H1 (cell line): ENCODE data around the gene GNG14. TPM values are rescaled to one million over a fixed set of nuclear protein-coding genes. Genes with fewer than 3 reads are reported as not detected.

Source experiments
- BCL11A ChIP-seq, 2 experiments: IDR thresholded peaks; one replicate each; pipeline ENCODE4 v1.6.1; 2011; ENCODE audit warnings: low read depth in 2 of 2, low read length in 2 of 2, mild to moderate bottlenecking in 2 of 2
- EGR1 ChIP-seq: IDR thresholded peaks from 2 replicates; pipeline ENCODE4 v1.6.1; 2011; ENCODE audit warnings: low read depth, low read length, borderline replicate concordance
- EP300 ChIP-seq, 2 experiments: IDR thresholded peaks; 1 replicate in 1 of 2; 2 replicates in 1 of 2; pipeline ENCODE4 v1.6.1; 2011 to 2012; ENCODE audit warnings: low read depth in 2 of 2, low read length in 2 of 2, mild to moderate bottlenecking in 2 of 2, borderline replicate concordance in 1 of 2, inconsistent platforms in 1 of 2, moderate library complexity in 1 of 2
- HDAC2 ChIP-seq, 2 experiments: fragments of 300-600 bp in 1 of 2; sonication (generic) in 1 of 2; IDR thresholded peaks; 2 replicates each; pipeline ENCODE4 v1.6.1; 2011 to 2012; ENCODE audit warnings: low read depth in 2 of 2, low read length in 2 of 2, mild to moderate bottlenecking in 2 of 2, moderate library complexity in 2 of 2, borderline replicate concordance in 1 of 2, inconsistent platforms in 1 of 2
- JUND ChIP-seq: IDR thresholded peaks from 2 replicates; pipeline ENCODE4 v1.6.1; 2011; ENCODE audit warnings: mild to moderate bottlenecking, improper control_type of control experiment, low read length
- KDM4A ChIP-seq: IDR thresholded peaks from one replicate; pipeline ENCODE4 v1.7.1; 2012; ENCODE audit warnings: low read depth, mild to moderate bottlenecking, moderate library complexity, low read length, inconsistent platforms; ENCODE audit not compliant: severe bottlenecking
- ZNF274 ChIP-seq: IDR thresholded peaks from 2 replicates; pipeline ENCODE4 v1.7.0; 2012; ENCODE audit warnings: low read length, borderline replicate concordance; ENCODE audit errors: extremely low read depth
- polyA plus RNA-seq, 7 experiments: library from polyadenylated mRNA; depleted of rRNA in 3 of 7; stranded (reverse) in 5 of 7; unstranded in 2 of 7; fragments of >200 nt in 5 of 7; fragments of 200-250 nt in 2 of 7; gene quantifications; 1 replicate in 5 of 7; 2 replicates in 1 of 7; 4 replicates in 1 of 7; pipeline versions ENCODE4 v1.2.1 to v1.2.3, GENCODE V29; 2011 to 2013; ENCODE audit warnings: missing spikeins in 2 of 7, mixed read lengths in 2 of 7
- total RNA-seq: library from RNA; stranded (reverse); fragmentation: NEBNext Ultra II Directional; extraction: Animal tissue kit (Norgen Biotek cat#: 25700); gene quantifications from 2 replicates; pipeline ENCODE4 v1.2.1, GENCODE V29; 2021

Gene GNG14
- total and polyA plus RNA-seq, 2 of the 8 experiments (the other 6 are each of a cell fraction or from before 2014, with no cell fraction given): not detected

GRCh38 chr19:12667731-12668302 is 20.0 kb upstream of the GNG14 start (continued):
- TF ChIP-seq HDAC2 (IDR thresholded peaks at IDR 0.05; ENCODE audit: borderline replicate concordance in 1 of 2, low read depth in 2 of 2, low read length in 2 of 2) (no peak), JUND (no peak), EGR1 (no peak), ZNF274 (no peak), KDM4A (no peak), EP300 (IDR thresholded peaks at IDR 0.05; ENCODE audit: borderline replicate concordance in 1 of 2, low read depth in 2 of 2, low read length in 2 of 2) (no peak), BCL11A (IDR thresholded peaks at IDR 0.05; ENCODE audit: low read depth in 2 of 2, low read length in 2 of 2) (no peak)
